ENCODE data around the gene BEST1.

The BEST1 gene

GRCh38 chr11:61916737-61917333, 33.3 kb upstream of the BEST1 start:
- DNase-seq, result no peak

GRCh38 chr11:61917334-61918109, 32.6 kb upstream of the BEST1 start, which contains the start of gene RAB3IL1:
RAB3IL1 (minus strand) TSS chr11:61917566; CDS start chr11:61917367, 199 bp downstream.
- no peak for DNase-seq

- no peak for DNase-seq
Observed at GRCh38 chr11:61918251-61918937, 31.8 kb upstream of the BEST1 start.

DNA sequence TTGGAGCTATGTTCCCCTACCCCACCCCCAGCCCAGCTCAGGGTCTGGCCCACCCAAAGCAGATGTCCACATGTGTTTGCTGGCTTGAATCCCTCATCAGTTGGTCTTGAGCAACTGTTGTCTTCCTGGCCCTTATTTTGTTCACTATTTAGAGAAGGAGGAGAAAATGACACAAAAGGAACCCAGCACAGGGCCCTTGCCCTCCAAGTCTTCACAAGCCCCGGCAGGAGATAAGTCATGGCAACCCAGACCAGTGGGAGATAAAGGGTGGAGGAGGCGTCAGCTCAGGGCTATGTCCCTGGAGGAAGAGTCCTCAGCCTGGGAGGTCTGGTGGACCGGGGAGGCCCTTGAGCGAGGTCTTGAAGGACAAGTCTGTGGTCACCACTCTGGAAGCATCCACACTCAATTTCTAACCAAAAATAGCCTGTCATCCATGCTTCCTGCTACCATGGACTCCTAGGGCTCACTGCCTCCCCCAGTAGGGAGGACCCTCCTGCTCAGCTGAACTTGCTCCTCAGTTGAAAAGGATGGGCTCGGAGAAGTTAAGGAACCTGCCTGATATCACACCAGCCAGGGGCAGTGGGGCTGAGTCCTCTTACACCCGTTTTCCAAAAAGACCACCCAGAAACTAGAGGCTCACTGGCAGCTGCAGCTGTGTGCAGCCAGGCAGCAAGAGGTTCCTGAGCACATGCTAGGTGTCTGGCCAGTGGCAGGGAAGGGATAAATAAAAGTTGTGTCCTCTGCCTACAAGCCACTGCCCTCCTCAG, 31.0 kb upstream of the BEST1 start:
- DNase-seq, result no peak

DNA sequence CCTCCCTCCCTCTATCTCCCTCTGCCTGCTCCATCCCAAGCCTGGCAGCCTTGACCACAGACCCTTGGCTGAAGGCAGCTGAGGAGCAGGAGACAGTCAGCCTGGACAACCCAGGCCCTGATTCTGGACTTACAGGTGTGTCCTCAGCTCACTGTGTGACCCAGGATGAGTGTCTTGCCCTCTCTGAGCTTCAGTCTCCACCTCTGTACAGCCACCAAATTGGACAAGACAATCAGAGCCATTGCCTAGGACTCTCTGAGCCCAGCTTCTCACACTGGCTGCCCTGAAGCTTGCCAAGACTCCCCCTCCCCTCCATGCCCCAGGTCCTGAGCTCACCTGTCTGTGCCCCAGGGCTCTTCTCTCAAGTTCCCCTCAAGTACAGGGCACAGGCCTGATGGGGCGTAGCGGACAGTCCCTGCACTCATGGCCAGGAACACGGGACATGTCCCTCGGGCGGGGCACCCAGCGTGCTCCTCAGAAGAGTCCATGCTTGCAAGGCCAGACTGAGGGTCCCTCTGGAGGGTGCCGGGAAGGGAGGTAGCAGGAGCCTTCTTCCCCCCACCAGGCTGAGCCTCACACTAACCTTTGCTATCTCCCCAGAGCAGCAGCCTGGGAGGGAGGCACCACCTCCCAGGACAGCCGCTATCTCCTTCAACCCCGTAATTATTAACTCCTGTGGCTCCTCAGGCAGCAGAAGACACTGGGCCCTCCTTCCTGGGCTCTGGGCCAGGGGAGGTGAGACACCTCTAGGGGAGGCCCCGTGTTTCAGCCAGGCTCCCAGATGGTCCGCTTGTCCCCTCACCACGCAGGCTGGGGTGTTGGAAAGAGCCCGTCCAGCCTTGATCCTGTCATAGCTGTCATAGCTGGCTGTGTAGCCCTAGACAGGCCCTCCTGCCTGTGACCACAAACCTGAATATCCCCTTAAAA, 30.2 kb upstream of the BEST1 start:
- DNase-seq, result no peak

DNA sequence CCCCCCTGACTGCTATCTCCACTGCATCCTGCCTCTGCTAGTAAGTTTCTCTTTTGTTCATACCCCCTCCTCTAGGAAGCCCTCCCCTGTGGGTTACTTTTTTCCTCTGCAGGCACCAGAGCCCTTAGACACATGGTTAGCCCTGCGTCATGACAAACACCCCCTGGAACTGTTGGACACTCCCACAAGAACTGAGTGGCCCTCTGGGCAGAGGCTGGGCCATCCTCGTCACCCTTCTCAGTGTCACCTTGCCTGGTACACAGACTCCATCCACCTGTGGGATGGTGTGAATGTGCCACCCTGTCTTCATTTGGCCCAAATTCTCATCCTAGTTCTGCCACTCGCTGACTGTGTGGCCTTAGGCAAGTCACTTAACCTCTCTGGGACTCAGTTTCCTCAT, 28.7 kb upstream of the BEST1 start:
- DNase-seq, result no peak

DNA sequence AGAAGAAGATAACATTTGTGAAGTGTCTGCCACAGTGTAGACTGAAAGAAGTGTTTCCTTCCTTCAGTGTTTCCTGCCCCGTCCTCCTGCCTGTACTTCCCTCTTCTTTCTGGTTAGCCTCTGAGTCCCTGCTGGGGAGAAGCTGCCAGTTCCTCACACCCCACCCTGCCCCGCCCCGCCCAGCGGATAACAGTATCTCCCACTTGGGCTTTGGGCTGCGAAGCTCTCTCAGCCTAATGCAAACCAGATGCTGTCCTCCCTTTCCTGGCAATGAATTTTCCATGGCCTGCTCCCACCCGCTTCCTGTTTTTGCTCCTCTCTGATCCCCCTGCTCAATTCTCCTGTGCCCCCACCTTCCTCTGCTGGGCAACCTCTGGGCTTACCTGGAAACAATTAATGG, 27.6 kb upstream of the BEST1 start:
- DNase-seq, result no peak

DNA sequence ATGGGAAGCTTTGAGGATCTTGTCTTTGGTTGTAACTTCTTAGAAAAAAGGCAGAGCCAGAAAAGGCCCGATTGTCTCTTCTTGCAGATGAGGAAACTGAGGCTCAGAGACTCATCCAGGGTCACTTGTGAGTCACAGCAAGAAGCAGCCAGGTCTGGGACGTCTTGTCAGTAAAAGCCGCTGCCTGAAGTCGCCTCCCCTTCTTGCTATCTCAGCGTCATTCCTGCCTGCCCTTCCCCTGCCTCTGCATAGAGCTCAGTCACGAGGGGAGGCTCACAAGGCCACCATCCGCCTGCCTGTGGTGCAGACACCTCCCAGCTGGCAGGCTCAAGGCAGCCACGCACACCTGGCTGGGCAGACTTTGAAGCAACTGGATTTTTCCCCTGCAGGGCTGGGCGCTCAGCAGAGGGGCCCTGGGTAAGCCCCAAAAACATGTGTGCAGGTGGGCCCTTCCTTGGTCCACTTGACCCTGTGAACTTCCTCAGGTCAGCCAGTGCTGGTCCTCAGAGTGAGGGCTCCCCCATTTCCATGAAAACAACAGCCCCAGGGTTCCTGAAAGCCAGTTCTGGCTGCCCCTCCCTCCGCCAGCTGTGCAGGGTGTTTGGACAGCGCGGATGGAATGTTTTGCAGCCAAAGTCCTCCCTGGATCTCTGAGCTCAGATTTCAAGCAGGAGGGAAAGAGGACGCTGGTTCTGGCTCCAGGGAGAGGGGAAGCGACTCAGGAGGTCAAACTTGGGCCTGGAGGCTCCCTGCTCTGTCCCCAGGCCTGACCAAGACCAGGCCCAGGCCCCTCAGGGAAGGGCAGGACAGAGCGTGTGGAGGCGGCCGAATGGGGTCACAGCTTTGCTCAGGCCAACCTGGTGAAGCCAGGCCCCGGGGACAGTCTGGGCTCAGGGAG, 26.7 kb upstream of the BEST1 start:
- no peak for DNase-seq

DNA sequence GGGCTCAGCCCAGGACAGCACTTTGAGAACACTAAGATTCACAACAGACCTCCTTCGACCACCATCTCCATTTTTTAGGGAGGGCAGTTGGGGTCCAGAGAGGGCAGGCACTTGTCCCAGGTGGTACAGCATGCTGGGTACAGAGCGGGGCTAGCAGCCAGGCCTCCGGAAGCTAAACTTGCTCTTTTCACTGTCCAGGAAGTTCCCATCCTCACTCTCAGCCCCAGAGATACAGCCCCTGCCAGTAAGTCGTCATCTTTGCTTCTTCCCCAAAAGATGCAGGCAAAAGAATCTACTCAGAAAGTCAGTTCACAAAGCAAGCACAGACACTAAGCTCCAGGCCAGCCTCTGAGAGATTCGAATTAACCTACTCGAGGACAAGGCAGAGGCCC, 26.1 kb upstream of the BEST1 start:
- no peak for DNase-seq

DNA sequence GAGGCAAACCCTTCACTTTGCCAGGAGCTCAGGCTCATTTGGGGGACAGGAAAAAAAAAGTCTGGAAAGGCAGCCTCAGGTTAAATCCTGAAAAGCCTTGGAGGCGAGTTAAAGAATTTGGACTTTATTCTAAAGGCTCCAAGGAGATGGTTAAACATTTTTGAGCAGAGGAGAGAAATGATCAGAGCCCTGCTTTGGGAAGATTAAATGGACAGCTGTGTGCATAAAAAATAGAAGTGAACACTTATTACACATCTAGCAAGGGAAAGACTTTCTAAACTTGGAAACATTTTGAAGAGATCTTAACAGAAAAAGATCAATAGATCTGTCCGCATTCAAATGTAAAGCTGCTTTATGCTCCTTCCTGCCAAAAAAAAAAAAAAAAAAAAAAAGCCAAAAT, 24.4 kb upstream of the BEST1 start:
- DNase-seq, result no peak

DNA sequence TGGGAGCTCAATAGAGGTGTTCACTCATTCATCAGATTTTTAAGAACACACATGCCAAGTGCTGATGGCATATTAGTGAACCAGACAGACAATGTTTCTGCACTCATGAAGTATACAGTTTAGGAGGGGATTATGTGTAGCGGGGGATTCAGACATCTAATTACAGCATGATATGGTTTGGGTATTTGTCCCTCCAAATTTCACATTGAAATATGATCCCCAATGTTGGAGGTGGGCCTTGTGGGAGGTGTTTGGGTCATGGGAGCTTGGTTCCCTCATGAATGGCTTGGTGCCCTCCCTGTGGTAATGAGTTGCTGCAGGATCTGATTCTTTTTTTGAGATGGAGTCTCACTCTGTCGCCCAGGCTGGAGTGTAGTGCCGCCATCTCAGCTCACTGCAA, 23.9 kb upstream of the BEST1 start:
- no peak for DNase-seq

GRCh38 chr11:61927501-61927900, 22.6 kb upstream of the BEST1 start:
- no peak for DNase-seq

- DNase-seq, result no peak
Observed at GRCh38 chr11:61928606-61929005, 21.5 kb upstream of the BEST1 start.

DNA sequence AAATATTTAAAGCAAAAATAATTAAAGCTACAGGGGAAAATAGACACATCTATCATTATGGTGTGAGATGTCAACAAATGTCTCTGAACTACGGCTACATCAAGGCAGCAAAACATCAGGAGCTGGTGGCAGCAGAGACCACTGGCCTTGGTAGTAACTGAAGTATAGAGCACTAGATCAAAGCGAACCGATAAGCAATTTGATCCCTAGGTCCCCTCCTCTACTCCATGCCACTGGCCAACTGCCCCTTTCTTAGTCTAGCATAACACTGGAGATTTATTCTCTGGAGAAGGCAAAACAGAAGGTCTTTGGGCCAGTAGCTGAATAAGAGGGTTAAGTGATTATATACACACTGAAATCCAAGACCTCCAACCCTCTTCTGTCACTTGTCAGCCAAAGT, 19.2 kb upstream of the BEST1 start:
- DNase-seq, result no peak

DNA sequence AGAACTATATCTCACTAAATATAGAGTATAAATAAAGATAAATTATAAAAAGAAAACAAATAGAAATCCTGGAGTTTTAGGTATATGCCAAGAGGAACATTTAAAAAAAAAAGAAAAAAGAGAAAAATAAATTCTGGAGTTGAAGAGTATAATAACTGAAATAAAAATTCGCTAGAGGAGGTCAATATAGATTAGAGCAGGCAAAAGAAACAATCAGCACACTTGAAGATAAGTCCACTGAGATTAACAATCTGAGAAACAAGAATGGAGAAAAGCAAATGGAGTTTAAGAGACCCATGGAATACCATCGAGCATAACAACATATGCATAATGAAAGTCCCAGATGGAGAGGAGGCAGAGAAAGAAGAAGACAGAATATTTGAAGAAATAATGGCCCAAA, 14.3 kb upstream of the BEST1 start:
- no peak for DNase-seq

DNA sequence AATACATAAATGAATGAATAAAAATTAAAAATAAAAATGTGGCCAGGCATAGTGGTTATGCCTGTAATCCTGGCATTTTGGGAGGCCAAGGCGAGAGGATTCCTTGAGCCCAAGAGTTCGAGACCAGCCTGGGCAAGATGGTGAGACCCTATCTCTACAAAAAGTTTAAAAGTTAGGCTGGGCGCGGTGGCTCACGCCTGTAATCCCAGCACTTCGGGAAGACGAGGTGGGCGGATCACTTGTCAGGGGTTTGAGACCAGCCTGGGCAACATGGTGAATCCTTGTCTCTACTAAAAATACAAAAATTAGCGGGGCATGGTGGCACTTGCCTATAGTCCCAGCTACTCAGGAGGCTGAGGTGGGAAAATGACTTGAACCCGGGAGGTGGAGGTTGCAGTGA, 9.7 kb upstream of the BEST1 start:
- no peak for DNase-seq

GRCh38 chr11:61945191-61945590, 5.0 kb upstream of the BEST1 start:
- DNase-seq, result no peak

- DNase-seq, result no peak
Observed at GRCh38 chr11:61946894-61947293, 3.3 kb upstream of the BEST1 start.

GRCh38 chr11:61947486-61948210, 2.5 kb upstream of the BEST1 start:
- peak; percentile 60 for DNase-seq

DNA sequence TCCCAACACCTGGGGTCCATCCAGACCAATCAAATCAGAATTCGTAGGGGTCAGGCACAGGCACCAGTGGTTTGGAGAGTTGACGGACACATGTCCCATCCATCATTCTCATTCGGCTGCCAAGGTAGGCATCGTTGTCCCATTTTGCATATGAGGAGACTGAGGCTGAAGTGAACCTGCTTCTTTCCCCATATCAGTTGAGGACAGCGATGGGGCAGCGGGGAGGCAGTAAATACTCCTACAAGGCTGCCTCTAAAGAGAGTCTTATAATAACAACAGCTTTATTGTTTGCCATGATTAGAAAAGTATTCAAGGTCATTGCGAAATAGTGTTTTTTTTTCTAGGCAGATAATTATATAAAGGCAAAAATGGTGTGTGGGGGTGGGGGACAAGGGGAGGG, 1.6 kb upstream of the BEST1 start:
- no peak for DNase-seq
